Nephron (organoid): Measurements from ENCODE around the gene TUBA8.
"Not testable (repeated sequence)": the region's sequence is repeated elsewhere in the genome, so short reads cannot be mapped to it uniquely, and the experiment has no call there.

Experiments used
- H3K27ac Mint-ChIP-seq, 3 experiments: 2 replicates each; pipeline ENCODE4 v1.8.0; 2020; ENCODE audit warnings: mixed read lengths in 3 of 3, mild to moderate bottlenecking in 2 of 3, moderate library complexity in 1 of 3
- H3K27me3 Mint-ChIP-seq: 2 replicates; pipeline ENCODE4 v1.8.0; 2021; ENCODE audit warnings: low read depth, mild to moderate bottlenecking, moderate library complexity, mixed read lengths
- H3K36me3 Mint-ChIP-seq: 2 replicates; pipeline ENCODE4 v1.8.0; 2020; ENCODE audit warnings: low read depth, mixed read lengths
- H3K4me1 Mint-ChIP-seq: 2 replicates; pipeline ENCODE4 v1.8.0; 2020; ENCODE audit warnings: mixed read lengths
- H3K4me3 Mint-ChIP-seq, 3 experiments: 2 replicates each; pipeline ENCODE4 v1.8.0; 2020; ENCODE audit warnings: mild to moderate bottlenecking in 3 of 3, mixed read lengths in 3 of 3, moderate library complexity in 2 of 3
- H3K9me3 Mint-ChIP-seq: 2 replicates; pipeline ENCODE4 v1.8.0; 2020; ENCODE audit warnings: mixed read lengths
- CTCF ChIP-seq, 3 experiments: fragments of 200-600 bp; sonication (generic); IDR thresholded peaks; one replicate each; pipeline ENCODE4 v1.5.0; 2021; ENCODE audit warnings: antibody characterized with exemption in 3 of 3; ENCODE audit not compliant: unreplicated experiment in 3 of 3

TUBA8 gene

GRCh38 chr22:18110194-18110953, at the start of gene TUBA8:
Gene TUBA8 (plus strand): TSS chr22:18110809. CDS start chr22:18110866, 57 bp downstream.
- Mint-ChIP-seq H3K36me3 (peaks cover 10% of the 10 kb centered on the region), H3K4me3 (peak within 1 kb of the TSS; percentile 65 to 71 (median 67)), H3K9me3 (peaks cover 4% of the 10 kb centered on the region), H3K27ac (no peak within 1 kb of the TSS), H3K4me1 (peaks cover 17% of the 10 kb centered on the region), H3K27me3 (peaks cover 50% of the 10 kb centered on the region)
- TF ChIP-seq CTCF (IDR thresholded peaks at IDR 0.05; ENCODE audit: unreplicated experiment in 3 of 3) = no peak

- Mint-ChIP-seq H3K27me3 (peaks cover 22% of the 10 kb centered on the region), H3K4me1 (peaks cover 12% of the 10 kb centered on the region), H3K36me3 (no peaks in the 10 kb centered on the region), H3K9me3 (no peaks in the 10 kb centered on the region), H3K27ac (peak overlapping the region in 1 of 3 experiments; percentile 56), H3K4me3 (no peak overlapping the region)
- no peak for TF ChIP-seq CTCF (IDR thresholded peaks at IDR 0.05; ENCODE audit: unreplicated experiment in 3 of 3)
Observed at GRCh38 chr22:18062421-18062820, 48.2 kb upstream of the TUBA8 start.

- Mint-ChIP-seq H3K27ac (no peak overlapping the region), H3K9me3 (no peaks in the 10 kb centered on the region), H3K4me1 (peaks cover 12% of the 10 kb centered on the region), H3K36me3 (no peaks in the 10 kb centered on the region), H3K4me3 (no peak overlapping the region), H3K27me3 (peaks cover 30% of the 10 kb centered on the region)
- TF ChIP-seq CTCF (IDR thresholded peaks at IDR 0.05; ENCODE audit: unreplicated experiment in 3 of 3) = no peak
Observed at GRCh38 chr22:18063306-18063705, 47.3 kb upstream of the TUBA8 start.

- not testable (repeated sequence) for H3K36me3 Mint-ChIP-seq, H3K4me3 Mint-ChIP-seq, H3K9me3 Mint-ChIP-seq
- Mint-ChIP-seq H3K4me1 (peaks cover 15% of the 10 kb centered on the region), H3K27me3 (peaks cover 33% of the 10 kb centered on the region), H3K27ac (peak overlapping the region in 1 of 3 experiments; percentile 52)
Observed at GRCh38 chr22:18063715-18064114, 46.9 kb upstream of the TUBA8 start.

- Mint-ChIP-seq H3K4me1 (peaks cover 15% of the 10 kb centered on the region), H3K36me3 (no peaks in the 10 kb centered on the region), H3K9me3 (no peaks in the 10 kb centered on the region), H3K4me3 (no peak overlapping the region), H3K27me3 (peaks cover 31% of the 10 kb centered on the region), H3K27ac (no peak overlapping the region)
- TF ChIP-seq CTCF (IDR thresholded peaks at IDR 0.05; ENCODE audit: unreplicated experiment in 3 of 3) = no peak
Observed at GRCh38 chr22:18064636-18065035, 46.0 kb upstream of the TUBA8 start.

- H3K4me1 Mint-ChIP-seq = peaks cover 15% of the 10 kb centered on the region
- peaks cover 33% of the 10 kb centered on the region for H3K27me3 Mint-ChIP-seq
- peak overlapping the region in 1 of 3 experiments; percentile 73 for H3K27ac Mint-ChIP-seq
- no peak overlapping the region for H3K4me3 Mint-ChIP-seq
- no peaks in the 10 kb centered on the region for H3K9me3 Mint-ChIP-seq
- no peak for TF ChIP-seq CTCF (IDR thresholded peaks at IDR 0.05; ENCODE audit: unreplicated experiment in 3 of 3)
- no peaks in the 10 kb centered on the region for H3K36me3 Mint-ChIP-seq
Observed at GRCh38 chr22:18065256-18065655, 45.4 kb upstream of the TUBA8 start.
